ENCODE measurements around the gene LIM2.

DNA sequence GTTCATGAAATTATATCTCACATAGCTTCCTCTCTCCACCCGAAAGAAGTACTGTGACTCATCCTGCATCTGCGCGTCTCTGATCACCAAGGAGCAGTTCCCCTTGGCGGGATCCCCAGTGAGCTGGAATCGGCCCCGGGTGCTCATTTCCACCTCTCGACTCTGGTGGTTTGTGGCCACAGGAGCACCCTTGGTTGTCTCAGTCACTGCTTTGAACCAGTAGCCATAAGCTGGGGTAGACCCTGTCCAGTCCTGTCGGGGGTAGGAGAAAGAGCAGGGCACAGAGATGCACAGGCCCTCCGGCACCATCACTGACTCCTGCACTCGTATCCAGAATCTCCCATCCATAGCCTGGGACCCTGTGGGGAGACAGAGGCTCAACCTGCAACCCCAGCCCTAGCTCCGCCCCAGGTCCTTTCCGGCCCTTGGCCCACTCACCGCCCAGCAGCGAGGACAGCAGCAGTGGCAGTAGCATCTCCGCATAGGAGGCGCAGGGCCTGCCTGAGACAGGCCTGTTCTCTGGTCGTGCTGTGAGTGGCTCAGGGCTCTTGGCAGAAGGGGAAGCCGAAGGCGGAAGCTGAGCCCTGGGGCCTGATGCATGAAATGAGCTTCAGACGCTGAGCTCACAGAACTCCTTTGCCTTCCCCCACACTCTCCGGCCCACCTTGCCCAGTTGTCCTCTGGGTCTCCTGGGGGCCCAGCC lies 29.5 kb upstream of the LIM2 start, which contains the start of gene SIGLEC10:
- TF ChIP-seq ARNTL (CRISPR knock-in tag; IDR thresholded peaks at IDR 0.05; ENCODE audit: borderline replicate concordance, low read depth) = no peak
- no peak for TF ChIP-seq ZFP3 (CRISPR knock-in tag; IDR thresholded peaks at IDR 0.05)
- TF ChIP-seq, protein P1, sequence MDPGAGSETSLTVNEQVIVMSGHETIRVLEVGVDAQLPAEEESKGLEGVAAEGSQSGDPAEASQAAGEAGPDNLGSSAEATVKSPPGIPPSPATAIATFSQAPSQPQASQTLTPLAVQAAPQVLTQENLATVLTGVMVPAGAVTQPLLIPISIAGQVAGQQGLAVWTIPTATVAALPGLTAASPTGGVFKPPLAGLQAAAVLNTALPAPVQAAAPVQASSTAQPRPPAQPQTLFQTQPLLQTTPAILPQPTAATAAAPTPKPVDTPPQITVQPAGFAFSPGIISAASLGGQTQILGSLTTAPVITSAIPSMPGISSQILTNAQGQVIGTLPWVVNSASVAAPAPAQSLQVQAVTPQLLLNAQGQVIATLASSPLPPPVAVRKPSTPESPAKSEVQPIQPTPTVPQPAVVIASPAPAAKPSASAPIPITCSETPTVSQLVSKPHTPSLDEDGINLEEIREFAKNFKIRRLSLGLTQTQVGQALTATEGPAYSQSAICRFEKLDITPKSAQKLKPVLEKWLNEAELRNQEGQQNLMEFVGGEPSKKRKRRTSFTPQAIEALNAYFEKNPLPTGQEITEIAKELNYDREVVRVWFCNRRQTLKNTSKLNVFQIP (CRISPR knock-in tag; IDR thresholded peaks at IDR 0.05; ENCODE audit: borderline replicate concordance, low read depth) = no peak
- TF ChIP-seq ZNF70 (CRISPR knock-in tag; IDR thresholded peaks at IDR 0.05) = no peak
- TF ChIP-seq, protein P2, sequence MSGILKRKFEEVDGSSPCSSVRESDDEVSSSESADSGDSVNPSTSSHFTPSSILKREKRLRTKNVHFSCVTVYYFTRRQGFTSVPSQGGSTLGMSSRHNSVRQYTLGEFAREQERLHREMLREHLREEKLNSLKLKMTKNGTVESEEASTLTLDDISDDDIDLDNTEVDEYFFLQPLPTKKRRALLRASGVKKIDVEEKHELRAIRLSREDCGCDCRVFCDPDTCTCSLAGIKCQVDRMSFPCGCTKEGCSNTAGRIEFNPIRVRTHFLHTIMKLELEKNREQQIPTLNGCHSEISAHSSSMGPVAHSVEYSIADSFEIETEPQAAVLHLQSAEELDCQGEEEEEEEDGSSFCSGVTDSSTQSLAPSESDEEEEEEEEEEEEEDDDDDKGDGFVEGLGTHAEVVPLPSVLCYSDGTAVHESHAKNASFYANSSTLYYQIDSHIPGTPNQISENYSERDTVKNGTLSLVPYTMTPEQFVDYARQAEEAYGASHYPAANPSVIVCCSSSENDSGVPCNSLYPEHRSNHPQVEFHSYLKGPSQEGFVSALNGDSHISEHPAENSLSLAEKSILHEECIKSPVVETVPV (CRISPR knock-in tag; IDR thresholded peaks at IDR 0.05) = no peak
- TF ChIP-seq, protein P3, sequence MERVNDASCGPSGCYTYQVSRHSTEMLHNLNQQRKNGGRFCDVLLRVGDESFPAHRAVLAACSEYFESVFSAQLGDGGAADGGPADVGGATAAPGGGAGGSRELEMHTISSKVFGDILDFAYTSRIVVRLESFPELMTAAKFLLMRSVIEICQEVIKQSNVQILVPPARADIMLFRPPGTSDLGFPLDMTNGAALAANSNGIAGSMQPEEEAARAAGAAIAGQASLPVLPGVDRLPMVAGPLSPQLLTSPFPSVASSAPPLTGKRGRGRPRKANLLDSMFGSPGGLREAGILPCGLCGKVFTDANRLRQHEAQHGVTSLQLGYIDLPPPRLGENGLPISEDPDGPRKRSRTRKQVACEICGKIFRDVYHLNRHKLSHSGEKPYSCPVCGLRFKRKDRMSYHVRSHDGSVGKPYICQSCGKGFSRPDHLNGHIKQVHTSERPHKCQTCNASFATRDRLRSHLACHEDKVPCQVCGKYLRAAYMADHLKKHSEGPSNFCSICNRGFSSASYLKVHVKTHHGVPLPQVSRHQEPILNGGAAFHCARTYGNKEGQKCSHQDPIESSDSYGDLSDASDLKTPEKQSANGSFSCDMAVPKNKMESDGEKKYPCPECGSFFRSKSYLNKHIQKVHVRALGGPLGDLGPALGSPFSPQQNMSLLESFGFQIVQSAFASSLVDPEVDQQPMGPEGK (CRISPR knock-in tag; IDR thresholded peaks at IDR 0.05; ENCODE audit: borderline replicate concordance) = no peak
- TF ChIP-seq GLIS3 (CRISPR knock-in tag; IDR thresholded peaks at IDR 0.05) = no peak
- TF ChIP-seq SNAI2 (CRISPR knock-in tag; IDR thresholded peaks at IDR 0.05) = no peak
- TF ChIP-seq, protein P4, sequence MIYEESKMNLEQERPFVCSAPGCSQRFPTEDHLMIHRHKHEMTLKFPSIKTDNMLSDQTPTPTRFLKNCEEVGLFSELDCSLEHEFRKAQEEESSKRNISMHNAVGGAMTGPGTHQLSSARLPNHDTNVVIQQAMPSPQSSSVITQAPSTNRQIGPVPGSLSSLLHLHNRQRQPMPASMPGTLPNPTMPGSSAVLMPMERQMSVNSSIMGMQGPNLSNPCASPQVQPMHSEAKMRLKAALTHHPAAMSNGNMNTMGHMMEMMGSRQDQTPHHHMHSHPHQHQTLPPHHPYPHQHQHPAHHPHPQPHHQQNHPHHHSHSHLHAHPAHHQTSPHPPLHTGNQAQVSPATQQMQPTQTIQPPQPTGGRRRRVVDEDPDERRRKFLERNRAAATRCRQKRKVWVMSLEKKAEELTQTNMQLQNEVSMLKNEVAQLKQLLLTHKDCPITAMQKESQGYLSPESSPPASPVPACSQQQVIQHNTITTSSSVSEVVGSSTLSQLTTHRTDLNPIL (CRISPR knock-in tag; IDR thresholded peaks at IDR 0.05; ENCODE audit: low read depth) = no peak
- TF ChIP-seq CSDC2 (CRISPR knock-in tag; IDR thresholded peaks at IDR 0.05) = no peak
- TF ChIP-seq BACH2 (CRISPR knock-in tag; IDR thresholded peaks at IDR 0.05; ENCODE audit: borderline replicate concordance) = no peak
- no peak for TF ChIP-seq ZFP30 (CRISPR knock-in tag; IDR thresholded peaks at IDR 0.05)

Data from SK-N-SH treated with all-trans-retinoic acid at 6 μM for 48 hours (cell line).